ENCODE results near the gene ZNF740.
"Not testable (repeated sequence)": the region's sequence is repeated elsewhere in the genome, so short reads cannot be mapped to it uniquely, and the experiment has no call there.

ZNF740 gene

GRCh38 chr12:53194973-53195372 is 14.5 kb downstream of the ZNF740 start:
- no peak for DNase-seq (ENCODE audit: low read depth)

- no peak for DNase-seq (ENCODE audit: low read depth)
Measured at GRCh38 chr12:53195516-53196420, 15.2 kb downstream of the ZNF740 start.

- no peak for DNase-seq (ENCODE audit: low read depth)
Measured at GRCh38 chr12:53196486-53196885, 16.0 kb downstream of the ZNF740 start.

- DNase-seq (ENCODE audit: low read depth): no peak
Measured at GRCh38 chr12:53197011-53197640, 16.6 kb downstream of the ZNF740 start.

- DNase-seq (ENCODE audit: low read depth): no peak
Measured at GRCh38 chr12:53198486-53199110, 18.1 kb downstream of the ZNF740 start.

- no peak for DNase-seq (ENCODE audit: low read depth)
Measured at GRCh38 chr12:53199700-53200099, 19.2 kb downstream of the ZNF740 start.

GRCh38 chr12:53200107-53200457 is 19.6 kb downstream of the ZNF740 start:
- DNase-seq (ENCODE audit: low read depth): no peak

GRCh38 chr12:53200458-53201176 is 20.1 kb downstream of the ZNF740 start:
- DNase-seq (ENCODE audit: low read depth): no peak

GRCh38 chr12:53201177-53201541 is 20.6 kb downstream of the ZNF740 start:
- DNase-seq (ENCODE audit: low read depth): no peak

- no peak for DNase-seq (ENCODE audit: low read depth)
Measured at GRCh38 chr12:53201639-53202038, 21.1 kb downstream of the ZNF740 start.

- DNase-seq (ENCODE audit: low read depth): not testable (repeated sequence)
Measured at GRCh38 chr12:53202316-53202715, 21.8 kb downstream of the ZNF740 start.

- no peak for DNase-seq (ENCODE audit: low read depth)
Measured at GRCh38 chr12:53204351-53204750, 23.8 kb downstream of the ZNF740 start.

GRCh38 chr12:53205747-53206419 is 25.4 kb downstream of the ZNF740 start:
- no peak for DNase-seq (ENCODE audit: low read depth)

- DNase-seq (ENCODE audit: low read depth): no peak
Measured at GRCh38 chr12:53207042-53207441, 26.5 kb downstream of the ZNF740 start, which contains the start of gene ITGB7. Gene ITGB7 (minus strand): TSS chr12:53207251. CDS start chr12:53200443, 6,808 bp downstream.

GRCh38 chr12:53208435-53208834 is 27.9 kb downstream of the ZNF740 start:
- DNase-seq (ENCODE audit: low read depth): no peak

GRCh38 chr12:53208877-53209463 is 28.4 kb downstream of the ZNF740 start:
- no peak for DNase-seq (ENCODE audit: low read depth)

- DNase-seq (ENCODE audit: low read depth): no peak
Measured at GRCh38 chr12:53210843-53211242, 30.3 kb downstream of the ZNF740 start.

- DNase-seq (ENCODE audit: low read depth): no peak
Measured at GRCh38 chr12:53211476-53212381, 31.2 kb downstream of the ZNF740 start.

- no peak for DNase-seq (ENCODE audit: low read depth)
Measured at GRCh38 chr12:53212931-53213330, 32.4 kb downstream of the ZNF740 start.

GRCh38 chr12:53213348-53213747 is 32.8 kb downstream of the ZNF740 start:
- DNase-seq (ENCODE audit: low read depth): peak; percentile 74

Measured in stimulated activated CD8-positive, alpha-beta memory T cell treated with anti-CD3 and anti-CD28 coated beads, Interleukin-7, amount 100 ng/mL, for 24 hours (primary cell).